Measurements from ENCODE around the gene ARHGEF38.
"Not testable (repeated sequence)": the region's sequence is repeated elsewhere in the genome, so short reads cannot be mapped to it uniquely, and the experiment has no call there.

ARHGEF38 gene

GRCh38 chr4:105719204-105719603, 166.8 kb downstream of the ARHGEF38 start:
- DNase-seq = no peak

GRCh38 chr4:105725623-105726022, 173.2 kb downstream of the ARHGEF38 start:
- DNase-seq = no peak

- DNase-seq = not testable (repeated sequence)
Observed at GRCh38 chr4:105729895-105730294, 177.5 kb downstream of the ARHGEF38 start.
